Mucosa of gallbladder (tissue), 1 donor: ENCODE results near the gene DTWD2. TPM values are rescaled to one million over a fixed set of nuclear protein-coding genes. Genes with fewer than 3 reads are reported as not detected.

ENCODE experiments used
- total RNA-seq: library from RNA; stranded (reverse); gene quantifications from one replicate; pipeline ENCODE4 v1.2.1, GENCODE V29; 2021
- donor health status: DM: no; HTN: no; CAD: no.

Gene DTWD2
- total RNA-seq, 1 donor from 2014 or later = 9.5 TPM

Other genes starting within 250 kb of the DTWD2 start
- gene DMXL1, start 82.5 kb upstream of the DTWD2 start, total RNA-seq = 51.4 TPM